Skeletal muscle satellite cell (primary cell): ENCODE measurements around the gene TTC3.
A peak's percentile ranks its signal among the peaks of the same experiment; 100 is the strongest.
"Not testable (repeated sequence)": the region's sequence is repeated elsewhere in the genome, so short reads cannot be mapped to it uniquely, and the experiment has no call there.

Experiments used
- H3K27me3 ChIP-seq: 2 replicates; pipeline ENCODE4 v1.7.0; 2013; ENCODE audit warnings: low read length; ENCODE audit not compliant: control insufficient read depth, insufficient read depth
- H3K36me3 ChIP-seq: 2 replicates; pipeline ENCODE4 v1.7.0; 2013; ENCODE audit warnings: mild to moderate bottlenecking, control low read depth, low read length; ENCODE audit not compliant: insufficient read depth
- H3K4me1 ChIP-seq: 2 replicates; pipeline ENCODE4 v1.7.0; 2013; ENCODE audit warnings: low read length; ENCODE audit not compliant: control insufficient read depth, insufficient read depth
- H3K4me2 ChIP-seq: 2 replicates; pipeline ENCODE4 v1.7.0; 2013; ENCODE audit warnings: mild to moderate bottlenecking, low read length
- H3K4me3 ChIP-seq: 2 replicates; pipeline ENCODE4 v1.7.0; 2013; ENCODE audit warnings: low read length
- H3K9ac ChIP-seq: 2 replicates; pipeline ENCODE4 v1.7.0; 2013; ENCODE audit warnings: mild to moderate bottlenecking, low read depth, low read length, moderate library complexity
- H3K9me3 ChIP-seq: replicated peaks from 2 replicates; pipeline ENCODE4 v1.7.0; 2013; ENCODE audit warnings: mild to moderate bottlenecking, control low read depth, low read length

Gene TTC3

GRCh38 chr21:37214952-37215351 is 141.9 kb downstream of the TTC3 start:
- Histone ChIP-seq H3K9ac (no peak overlapping the region), H3K4me1 (peaks cover under 1% of the 10 kb centered on the region)

GRCh38 chr21:37219761-37220432 is 146.8 kb downstream of the TTC3 start:
- Histone ChIP-seq H3K4me1 (peaks cover 9% of the 10 kb centered on the region), H3K4me2 (peak overlapping the region; percentile 98), H3K9me3 (no peaks in the 10 kb centered on the region), H3K9ac (peak overlapping the region; percentile 79), H3K4me3 (peak overlapping the region; percentile 78), H3K27me3 (no peaks in the 10 kb centered on the region), H3K36me3 (peaks cover 13% of the 10 kb centered on the region)

More at GRCh38 chr21:37214952-37215351, 141.9 kb downstream of the TTC3 start:
- H3K27me3 ChIP-seq = no peaks in the 10 kb centered on the region
- no peaks in the 10 kb centered on the region for H3K36me3 ChIP-seq
- no peak overlapping the region for H3K4me2 ChIP-seq
- no peaks in the 10 kb centered on the region for H3K9me3 ChIP-seq
- H3K4me3 ChIP-seq = no peak overlapping the region

GRCh38 chr21:37220433-37220980 is 147.5 kb downstream of the TTC3 start:
- H3K4me3 ChIP-seq = peak overlapping the region; percentile 78
- H3K27me3 ChIP-seq = no peaks in the 10 kb centered on the region
- no peaks in the 10 kb centered on the region for H3K9me3 ChIP-seq
- H3K4me1 ChIP-seq = peaks cover 9% of the 10 kb centered on the region
- peaks cover 19% of the 10 kb centered on the region for H3K36me3 ChIP-seq
- peak overlapping the region; percentile 79 for H3K9ac ChIP-seq
- H3K4me2 ChIP-seq = peak overlapping the region; percentile 98

- H3K9ac ChIP-seq = peak overlapping the region; percentile 79
- H3K27me3 ChIP-seq = no peaks in the 10 kb centered on the region
- no peaks in the 10 kb centered on the region for H3K9me3 ChIP-seq
- peak overlapping the region; percentile 98 for H3K4me2 ChIP-seq
- peaks cover 25% of the 10 kb centered on the region for H3K36me3 ChIP-seq
- H3K4me3 ChIP-seq = peak overlapping the region; percentile 78
- peaks cover 9% of the 10 kb centered on the region for H3K4me1 ChIP-seq
Measured at GRCh38 chr21:37220981-37221664, 148.1 kb downstream of the TTC3 start.

GRCh38 chr21:37222248-37222647 is 149.2 kb downstream of the TTC3 start:
- not testable (repeated sequence) for H3K4me2 ChIP-seq, H3K9me3 ChIP-seq, H3K9ac ChIP-seq, H3K4me1 ChIP-seq, H3K27me3 ChIP-seq, H3K4me3 ChIP-seq
- peaks cover 35% of the 10 kb centered on the region for H3K36me3 ChIP-seq

- H3K4me1 ChIP-seq = peaks cover 9% of the 10 kb centered on the region
- H3K4me3 ChIP-seq = no peak overlapping the region
- H3K36me3 ChIP-seq = peaks cover 51% of the 10 kb centered on the region
- H3K4me2 ChIP-seq = no peak overlapping the region
- no peak overlapping the region for H3K9ac ChIP-seq
- H3K27me3 ChIP-seq = no peaks in the 10 kb centered on the region
- H3K9me3 ChIP-seq = no peaks in the 10 kb centered on the region
Measured at GRCh38 chr21:37223804-37224345, 150.8 kb downstream of the TTC3 start.

- Histone ChIP-seq H3K9me3 (no peaks in the 10 kb centered on the region), H3K4me1 (peaks cover 6% of the 10 kb centered on the region), H3K9ac (no peak overlapping the region), H3K27me3 (no peaks in the 10 kb centered on the region), H3K4me3 (no peak overlapping the region), H3K4me2 (no peak overlapping the region), H3K36me3 (peaks cover 64% of the 10 kb centered on the region)
Measured at GRCh38 chr21:37224861-37225839, 152.1 kb downstream of the TTC3 start.

- Histone ChIP-seq H3K4me2 (no peak overlapping the region), H3K27me3 (no peaks in the 10 kb centered on the region), H3K4me1 (peaks cover 3% of the 10 kb centered on the region), H3K4me3 (no peak overlapping the region), H3K9me3 (no peaks in the 10 kb centered on the region), H3K9ac (no peak overlapping the region), H3K36me3 (peaks cover 72% of the 10 kb centered on the region)
Measured at GRCh38 chr21:37226041-37226920, 153.2 kb downstream of the TTC3 start.

- Histone ChIP-seq H3K27me3 (no peaks in the 10 kb centered on the region), H3K4me3 (no peak overlapping the region), H3K36me3 (peaks cover 83% of the 10 kb centered on the region), H3K9me3 (no peaks in the 10 kb centered on the region), H3K4me1 (no peaks in the 10 kb centered on the region), H3K4me2 (no peak overlapping the region), H3K9ac (no peak overlapping the region)
Measured at GRCh38 chr21:37227071-37228002, 154.3 kb downstream of the TTC3 start.
